Calu3 (cell line): ENCODE results near the gene CTNNAL1. TPM values are rescaled to one million over a fixed set of nuclear protein-coding genes. Genes with fewer than 3 reads are reported as not detected.

Experiments used
- BruUV-seq: library from RNA; stranded (reverse); fragments of 400-500 nt; replicated peaks from 2 replicates; lab custom pipeline; 2021; lab: Mats Ljungman, UMichigan
- CTCF ChIA-PET: fragments of 300-600 bp; sonication (Branson Sonifier 250); formaldehyde crosslinking; loops from one replicate; lab custom pipeline; 2022; ENCODE audit warnings: antibody characterized with exemption; lab: Charles Lee
- DNase-seq: peaks from one replicate; pipeline ENCODE4 v3.0.0; 2022
- H3K27ac Mint-ChIP-seq: one replicate; pipeline ENCODE4 v1.8.0; 2022; ENCODE audit warnings: mixed read lengths; ENCODE audit not compliant: unreplicated experiment
- H3K27me3 Mint-ChIP-seq: one replicate; pipeline ENCODE4 v1.8.0; 2022; ENCODE audit warnings: mixed read lengths; ENCODE audit not compliant: unreplicated experiment
- H3K36me3 Mint-ChIP-seq: one replicate; pipeline ENCODE4 v1.8.0; 2022; ENCODE audit warnings: mild to moderate bottlenecking, moderate library complexity, mixed read lengths; ENCODE audit not compliant: insufficient read depth, unreplicated experiment
- H3K4me1 Mint-ChIP-seq: one replicate; pipeline ENCODE4 v1.8.0; 2022; ENCODE audit warnings: mild to moderate bottlenecking, low read depth, mixed read lengths; ENCODE audit not compliant: unreplicated experiment
- H3K4me3 Mint-ChIP-seq: one replicate; pipeline ENCODE4 v1.8.0; 2022; ENCODE audit warnings: mild to moderate bottlenecking, low read depth, moderate library complexity, mixed read lengths; ENCODE audit not compliant: unreplicated experiment
- H3K9me3 Mint-ChIP-seq: one replicate; pipeline ENCODE4 v1.8.0; 2022; ENCODE audit warnings: low read depth, mixed read lengths; ENCODE audit not compliant: unreplicated experiment
- CTCF ChIP-seq: fragments of 200-600 bp; IDR thresholded peaks from one replicate; pipeline ENCODE4 v1.8.0; 2022; ENCODE audit warnings: antibody characterized with exemption; ENCODE audit not compliant: unreplicated experiment
- intact Hi-C: fragments of 100-400 bp; cut with micrococcal nuclease; formaldehyde crosslinking; loops from one replicate; pipeline ENCODE4 v1.10.0; 2022; ENCODE audit not compliant: unreplicated experiment
- total RNA-seq: library from RNA; stranded (reverse); gene quantifications from 2 replicates; pipeline ENCODE4 v1.2.3, GENCODE V29; 2022

Gene CTNNAL1
- total RNA-seq, 1 experiment from 2014 or later = 20.6 TPM

DNA sequence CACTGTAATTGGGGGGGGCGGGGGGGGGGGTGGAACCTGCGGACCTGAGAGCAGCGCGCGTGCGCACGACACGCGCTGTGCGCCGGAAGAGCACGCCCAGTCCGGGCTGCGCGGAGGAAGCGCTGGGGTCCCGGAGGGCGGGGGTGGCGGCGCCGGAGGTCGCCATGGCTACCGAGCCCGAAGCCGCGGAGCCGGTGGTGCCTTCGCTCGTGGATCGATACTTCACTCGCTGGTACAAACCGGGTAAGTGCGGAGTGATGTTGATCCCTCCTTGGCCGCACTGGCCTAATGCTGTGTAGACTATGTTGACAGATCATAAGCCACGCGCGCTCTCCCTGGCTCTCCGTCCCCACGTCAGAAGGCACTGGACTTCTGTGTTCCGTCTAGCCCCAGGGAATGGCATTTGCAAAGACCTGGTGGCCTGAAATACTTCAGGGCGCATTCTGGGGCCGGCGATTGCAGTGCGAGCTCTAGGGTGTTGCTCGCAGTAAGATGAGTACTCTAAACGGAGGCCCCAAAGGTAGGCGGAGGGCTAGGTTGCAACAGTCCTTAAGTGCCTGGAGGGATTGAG lies 78.9 kb downstream of the CTNNAL1 start, which contains the start of gene ABITRAM:
Gene ABITRAM (plus strand): TSS at position 78 of the 571 bp plus-strand sequence. CDS start 87 bp downstream, at position 165.
- intact Hi-C loops = no loop called here
- BruUV-seq = no TSS peak

DNA sequence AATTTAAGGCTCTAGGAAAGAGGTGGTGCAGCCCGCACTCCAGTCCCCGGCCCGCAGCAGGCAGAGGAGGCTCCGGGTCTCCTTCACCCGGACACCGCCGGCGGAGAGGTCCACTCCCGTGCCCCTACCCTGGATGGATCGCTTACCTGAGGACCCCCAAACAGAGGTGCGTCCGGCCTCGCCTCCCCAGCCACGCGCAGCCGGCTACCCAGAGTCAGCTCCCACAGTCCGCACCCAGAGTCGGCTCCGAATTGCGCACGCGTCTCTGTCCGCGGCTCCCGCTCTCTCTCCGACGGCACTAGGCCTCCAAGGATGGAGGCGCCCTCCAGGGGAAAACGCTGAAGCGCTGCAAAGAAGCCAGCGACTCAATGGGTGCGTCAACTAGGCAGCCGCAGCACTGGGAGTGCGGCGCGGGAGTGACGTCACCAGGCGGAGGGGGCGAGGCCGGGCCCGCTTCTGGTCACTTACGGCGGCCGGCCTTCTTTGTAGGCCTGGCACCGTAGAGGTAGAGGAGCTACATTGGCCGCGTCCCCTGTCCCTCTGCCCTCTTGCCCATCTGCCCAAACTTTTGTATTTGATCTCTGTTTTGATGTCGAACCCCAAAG lies 79.5 kb downstream of the CTNNAL1 start, which contains the start of gene ELP1:
Gene ELP1 (minus strand): TSS at position 407 of the 605 bp plus-strand sequence. CDS start 2,978 bp downstream, outside the sequence.
- no peaks in the 10 kb centered on the region for H3K9me3 Mint-ChIP-seq
- intact Hi-C loops = no loop called here
- peaks cover 9% of the 10 kb centered on the region for H3K4me1 Mint-ChIP-seq
- peak within 1 kb of the TSS; percentile 96 for H3K4me3 Mint-ChIP-seq
- DNase-seq = peak; percentile 87
- H3K27ac Mint-ChIP-seq = peak within 1 kb of the TSS; percentile 96
- peak; percentile 15 for TF ChIP-seq CTCF
- no TSS peak for BruUV-seq
- CTCF ChIA-PET = no interaction called here
- H3K27me3 Mint-ChIP-seq = no peaks in the 10 kb centered on the region
- peaks cover 18% of the 10 kb centered on the region for H3K36me3 Mint-ChIP-seq

More for the DNA sequence above, 78.9 kb downstream of the CTNNAL1 start, which contains the start of gene ABITRAM:
- H3K36me3 Mint-ChIP-seq = peaks cover 18% of the 10 kb centered on the region
- H3K27me3 Mint-ChIP-seq = no peaks in the 10 kb centered on the region
- TF ChIP-seq CTCF = no peak
- H3K4me3 Mint-ChIP-seq = peak within 1 kb of the TSS; percentile 96
- peaks cover 9% of the 10 kb centered on the region for H3K4me1 Mint-ChIP-seq
- DNase-seq = peak; percentile 70
- CTCF ChIA-PET = no interaction called here
- peak within 1 kb of the TSS; percentile 96 for H3K27ac Mint-ChIP-seq
- H3K9me3 Mint-ChIP-seq = no peaks in the 10 kb centered on the region

DNA sequence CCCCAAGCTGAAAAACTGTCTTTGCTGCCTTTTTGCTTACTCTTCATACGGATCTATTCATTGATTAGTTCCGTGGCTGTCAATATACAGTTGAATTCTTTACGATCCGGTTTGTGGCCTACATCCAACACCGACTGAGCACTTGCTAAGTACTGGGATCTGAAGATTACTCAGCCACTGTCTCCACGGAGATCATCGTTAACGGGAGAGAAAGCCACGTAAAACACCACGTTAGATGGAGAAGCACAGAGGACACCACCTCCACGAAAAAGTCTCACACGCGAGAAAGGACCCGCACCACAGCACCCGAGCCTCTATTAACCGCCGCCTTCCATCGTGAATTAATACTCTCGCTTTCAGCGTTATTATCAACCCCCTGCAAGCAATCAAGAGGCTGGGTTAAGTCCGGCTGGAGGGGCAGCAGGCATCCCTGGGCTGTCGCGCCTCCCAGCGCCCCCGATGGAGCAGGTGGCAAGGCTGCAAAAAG lies 80.0 kb downstream of the CTNNAL1 start:
- no peaks in the 10 kb centered on the region for H3K27me3 Mint-ChIP-seq
- no peaks in the 10 kb centered on the region for H3K9me3 Mint-ChIP-seq
- BruUV-seq = no TSS peak
- DNase-seq = no peak
- peak overlapping the region; percentile 96 for H3K4me3 Mint-ChIP-seq
- no peak for TF ChIP-seq CTCF
- peaks cover 9% of the 10 kb centered on the region for H3K4me1 Mint-ChIP-seq
- H3K27ac Mint-ChIP-seq = peak overlapping the region; percentile 96
- CTCF ChIA-PET = no interaction called here
- H3K36me3 Mint-ChIP-seq = peaks cover 18% of the 10 kb centered on the region
- intact Hi-C loops = no loop called here

DNA sequence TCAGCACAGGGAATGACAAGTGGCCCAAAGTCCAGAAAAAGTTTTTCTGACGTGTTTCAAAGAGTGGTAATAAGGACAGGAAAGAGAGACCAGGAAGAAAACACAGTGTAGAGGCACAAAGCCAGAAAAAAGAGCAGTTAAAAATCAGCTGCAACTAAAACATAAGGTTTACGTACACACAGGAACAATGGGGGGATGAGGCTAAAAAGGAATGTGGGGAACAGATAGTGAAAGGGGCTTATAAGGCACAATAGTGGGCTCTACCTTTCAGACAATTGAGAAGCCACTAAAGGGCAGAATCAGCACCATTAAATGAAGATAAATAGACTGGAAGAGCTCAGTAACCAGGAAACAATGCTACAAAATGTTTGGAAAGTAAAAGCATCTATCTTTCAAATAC lies 84.9 kb downstream of the CTNNAL1 start:
- BruUV-seq = no TSS peak
- CTCF ChIA-PET = no interaction called here
- DNase-seq = no peak
- intact Hi-C loops = no loop called here
- H3K27ac Mint-ChIP-seq = no peak overlapping the region
- peaks cover 9% of the 10 kb centered on the region for H3K4me1 Mint-ChIP-seq
- H3K36me3 Mint-ChIP-seq = peaks cover 9% of the 10 kb centered on the region
- no peak for TF ChIP-seq CTCF
- no peaks in the 10 kb centered on the region for H3K9me3 Mint-ChIP-seq
- H3K4me3 Mint-ChIP-seq = no peak overlapping the region
- no peaks in the 10 kb centered on the region for H3K27me3 Mint-ChIP-seq
